Measurements from ENCODE around the gene STAM. TPM values are rescaled to one million over a fixed set of nuclear protein-coding genes. Genes with fewer than 3 reads are reported as not detected.

Gene STAM
- polyA plus RNA-seq, 1 donor from 2014 or later: 33.0 TPM

GRCh38 chr10:17751781-17752445 is 108.0 kb downstream of the STAM start, which contains the start of gene TMEM236:
TMEM236 (plus strand) TSS chr10:17752201; CDS start chr10:17752296, 95 bp downstream.
- no peaks in the 10 kb centered on the region for H3K9me3 ChIP-seq (ENCODE audit: low read length)
- no peaks in the 10 kb centered on the region for H3K27me3 ChIP-seq (ENCODE audit: insufficient read depth, low read depth, low read length)
- no peak within 1 kb of the TSS for H3K4me2 ChIP-seq (ENCODE audit: low read length)
- H3K9me2 ChIP-seq (ENCODE audit: insufficient read depth, low read length): no peaks in the 10 kb centered on the region
- no peak within 1 kb of the TSS for H3K27ac ChIP-seq (ENCODE audit: low read length)
- no peaks in the 10 kb centered on the region for H4K20me1 ChIP-seq (ENCODE audit: insufficient read depth)
- no peaks in the 10 kb centered on the region for H3K36me3 ChIP-seq (ENCODE audit: insufficient read depth, low read length)
- H3F3A ChIP-seq (ENCODE audit: insufficient read depth, low read length, poor library complexity, severe bottlenecking): no peaks in the 10 kb centered on the region
- H3K4me3 ChIP-seq (ENCODE audit: low read length): no peak within 1 kb of the TSS
- H3K79me2 ChIP-seq (replicated peaks; ENCODE audit: insufficient read depth, low read length): no peaks in the 10 kb centered on the region
- H3K9ac ChIP-seq (ENCODE audit: low read length): no peak within 1 kb of the TSS
- TF ChIP-seq SMC3 (conservative IDR thresholded peaks at IDR 0.05; ENCODE audit: poor library complexity): no peak
- TF ChIP-seq EP300 (conservative IDR thresholded peaks at IDR 0.05; ENCODE audit: poor library complexity, severe bottlenecking): no peak
- no peak for TF ChIP-seq MXI1 (conservative IDR thresholded peaks at IDR 0.05; ENCODE audit: poor library complexity, severe bottlenecking)
- no peak for TF ChIP-seq REST (IDR thresholded peaks at IDR 0.05; ENCODE audit: borderline replicate concordance)
- TF ChIP-seq TAF1 (IDR thresholded peaks at IDR 0.05; ENCODE audit: low read depth): no peak
- TF ChIP-seq CTCF (IDR thresholded peaks at IDR 0.05; ENCODE audit: poor library complexity, severe bottlenecking): no peak
- TF ChIP-seq RAD21 (conservative IDR thresholded peaks at IDR 0.05): no peak
- no peak for TF ChIP-seq POLR2AphosphoS5 (IDR thresholded peaks at IDR 0.05)
- TF ChIP-seq EZH2 (IDR thresholded peaks at IDR 0.05; ENCODE audit: borderline replicate concordance, insufficient read depth, low read length, poor library complexity, severe bottlenecking): no peak
- H2AFZ ChIP-seq (ENCODE audit: low read depth, low read length): no peak within 1 kb of the TSS

GRCh38 chr10:17756557-17757217 is 112.7 kb downstream of the STAM start:
- no peak overlapping the region for H2AFZ ChIP-seq (ENCODE audit: low read depth, low read length)
- no peaks in the 10 kb centered on the region for H3K9me3 ChIP-seq (ENCODE audit: low read length)
- no peak overlapping the region for H3K9ac ChIP-seq (ENCODE audit: low read length)
- TF ChIP-seq EZH2 (IDR thresholded peaks at IDR 0.05; ENCODE audit: borderline replicate concordance, insufficient read depth, low read length, poor library complexity, severe bottlenecking): no peak
- TF ChIP-seq MXI1 (conservative IDR thresholded peaks at IDR 0.05; ENCODE audit: poor library complexity, severe bottlenecking): no peak
- TF ChIP-seq RAD21 (conservative IDR thresholded peaks at IDR 0.05): no peak
- TF ChIP-seq POLR2AphosphoS5 (IDR thresholded peaks at IDR 0.05): no peak
- no peak for TF ChIP-seq REST (IDR thresholded peaks at IDR 0.05; ENCODE audit: borderline replicate concordance)
- no peak for TF ChIP-seq EP300 (conservative IDR thresholded peaks at IDR 0.05; ENCODE audit: poor library complexity, severe bottlenecking)
- TF ChIP-seq SMC3 (conservative IDR thresholded peaks at IDR 0.05; ENCODE audit: poor library complexity): no peak
- no peak for TF ChIP-seq TAF1 (IDR thresholded peaks at IDR 0.05; ENCODE audit: low read depth)
- TF ChIP-seq CTCF (IDR thresholded peaks at IDR 0.05; ENCODE audit: poor library complexity, severe bottlenecking): no peak
- no peaks in the 10 kb centered on the region for H3K36me3 ChIP-seq (ENCODE audit: insufficient read depth, low read length)
- no peak overlapping the region for H3K4me2 ChIP-seq (ENCODE audit: low read length)
- H3K27me3 ChIP-seq (ENCODE audit: insufficient read depth, low read depth, low read length): no peaks in the 10 kb centered on the region
- no peaks in the 10 kb centered on the region for H3F3A ChIP-seq (ENCODE audit: insufficient read depth, low read length, poor library complexity, severe bottlenecking)
- H4K20me1 ChIP-seq (ENCODE audit: insufficient read depth): no peaks in the 10 kb centered on the region
- H3K79me2 ChIP-seq (replicated peaks; ENCODE audit: insufficient read depth, low read length): no peaks in the 10 kb centered on the region
- no peak overlapping the region for H3K27ac ChIP-seq (ENCODE audit: low read length)
- H3K9me2 ChIP-seq (ENCODE audit: insufficient read depth, low read length): no peaks in the 10 kb centered on the region
- H3K4me3 ChIP-seq (ENCODE audit: low read length): no peak overlapping the region

Measured in neural cell (in vitro differentiated cells).